GM23248 (cell line): ENCODE measurements around the gene POR. TPM values are rescaled to one million over a fixed set of nuclear protein-coding genes. Genes with fewer than 3 reads are reported as not detected.

Experiments used
- DNase-seq: peaks from one replicate; pipeline ENCODE4 v3.0.0-alpha.2; 2015
- H2AFZ ChIP-seq: fragments of 200-600 bp; sonication (generic); 2 replicates; pipeline ENCODE4 v1.6.1; 2016; ENCODE audit warnings: antibody characterized with exemption
- H3F3A ChIP-seq: fragments of 200-600 bp; sonication (generic); 2 replicates; pipeline ENCODE4 v1.6.1; 2016; ENCODE audit warnings: mild to moderate bottlenecking, antibody characterized with exemption, mixed run types; ENCODE audit not compliant: insufficient read depth
- H3K27ac ChIP-seq: fragments of 200-600 bp; sonication (generic); 2 replicates; pipeline ENCODE4 v1.5.1; 2016; ENCODE audit warnings: mild to moderate bottlenecking
- H3K27me3 ChIP-seq: fragments of 200-600 bp; sonication (generic); replicated peaks from 2 replicates; pipeline ENCODE4 v1.6.1; 2016; ENCODE audit warnings: mild to moderate bottlenecking; ENCODE audit not compliant: insufficient read depth
- H3K36me3 ChIP-seq: fragments of 200-600 bp; sonication (generic); 2 replicates; pipeline ENCODE4 v1.6.1; 2016; ENCODE audit warnings: low read depth, mild to moderate bottlenecking
- H3K4me1 ChIP-seq: fragments of 200-600 bp; sonication (generic); 2 replicates; pipeline ENCODE4 v1.6.1; 2016; ENCODE audit warnings: mild to moderate bottlenecking; ENCODE audit not compliant: insufficient read depth
- H3K4me2 ChIP-seq: fragments of 200-600 bp; sonication (generic); one replicate; pipeline ENCODE4 v1.6.1; 2016; ENCODE audit warnings: mild to moderate bottlenecking; ENCODE audit not compliant: unreplicated experiment
- H3K4me3 ChIP-seq: fragments of 200-600 bp; sonication (generic); 2 replicates; pipeline ENCODE4 v1.5.1; 2016; ENCODE audit warnings: mild to moderate bottlenecking
- H3K79me2 ChIP-seq: fragments of 200-600 bp; sonication (generic); 2 replicates; pipeline ENCODE4 v1.6.1; 2016; ENCODE audit warnings: mild to moderate bottlenecking; ENCODE audit not compliant: insufficient read depth
- H3K9ac ChIP-seq: fragments of 200-600 bp; sonication (generic); 2 replicates; pipeline ENCODE4 v1.6.1; 2016; ENCODE audit warnings: mild to moderate bottlenecking
- H3K9me2 ChIP-seq: fragments of 200-600 bp; sonication (generic); 2 replicates; pipeline ENCODE4 v1.6.1; 2016; ENCODE audit warnings: mixed run types, mild to moderate bottlenecking, moderate library complexity; ENCODE audit not compliant: insufficient read depth
- H3K9me3 ChIP-seq: fragments of 200-600 bp; sonication (generic); one replicate; pipeline ENCODE4 v1.6.1; 2017; ENCODE audit warnings: low read depth
- H4K20me1 ChIP-seq: fragments of 200-600 bp; sonication (generic); 2 replicates; pipeline ENCODE4 v1.6.0; 2016; ENCODE audit not compliant: insufficient read depth
- EZH2 ChIP-seq: fragments of 200-600 bp; sonication (generic); IDR thresholded peaks from 2 replicates; pipeline ENCODE4 v1.6.1; 2018; ENCODE audit warnings: antibody characterized with exemption, mild to moderate bottlenecking; ENCODE audit not compliant: insufficient read depth, poor library complexity, severe bottlenecking
- EZH2phosphoT487 ChIP-seq: fragments of 200-600 bp; sonication (generic); IDR thresholded peaks from 2 replicates; pipeline ENCODE4 v1.6.1; 2018; ENCODE audit warnings: antibody characterized with exemption, moderate library complexity, mild to moderate bottlenecking, low read depth; ENCODE audit not compliant: insufficient read depth
- WGBS, 2 experiments: methylation state at CpG; one replicate each; pipeline ENCODE4 v1.1.6; 2015 to 2017; ENCODE audit warnings: low lambda C conversion rate in 2 of 2, low coverage in 1 of 2; ENCODE audit errors: missing lambda C conversion rate in 2 of 2; 5-methylcytosine and 5-hydroxymethylcytosine counted together
- in situ Hi-C: fragments of 300-500 bp; cut with MboI; formaldehyde crosslinking; loops from 2 replicates; pipeline ENCODE4 v1.15.0; 2020
- polyA plus RNA-seq: library from polyadenylated mRNA; unstranded; fragments of >200 nt; fragmentation: Nextera tagmentation; extraction: Ambion mirVana; gene quantifications from 2 replicates; pipeline ENCODE4 v1.2.1, GENCODE V29; 2016
- total RNA-seq: library from RNA; depleted of rRNA; stranded (reverse); fragments of >200 nt; shearing (Covaris generic); gene quantifications from 2 replicates; pipeline ENCODE4 v1.2.3, GENCODE V29; 2014

POR gene
- total and polyA plus RNA-seq, 2 experiments from 2014 or later = 42.7 to 58.6 TPM

DNA sequence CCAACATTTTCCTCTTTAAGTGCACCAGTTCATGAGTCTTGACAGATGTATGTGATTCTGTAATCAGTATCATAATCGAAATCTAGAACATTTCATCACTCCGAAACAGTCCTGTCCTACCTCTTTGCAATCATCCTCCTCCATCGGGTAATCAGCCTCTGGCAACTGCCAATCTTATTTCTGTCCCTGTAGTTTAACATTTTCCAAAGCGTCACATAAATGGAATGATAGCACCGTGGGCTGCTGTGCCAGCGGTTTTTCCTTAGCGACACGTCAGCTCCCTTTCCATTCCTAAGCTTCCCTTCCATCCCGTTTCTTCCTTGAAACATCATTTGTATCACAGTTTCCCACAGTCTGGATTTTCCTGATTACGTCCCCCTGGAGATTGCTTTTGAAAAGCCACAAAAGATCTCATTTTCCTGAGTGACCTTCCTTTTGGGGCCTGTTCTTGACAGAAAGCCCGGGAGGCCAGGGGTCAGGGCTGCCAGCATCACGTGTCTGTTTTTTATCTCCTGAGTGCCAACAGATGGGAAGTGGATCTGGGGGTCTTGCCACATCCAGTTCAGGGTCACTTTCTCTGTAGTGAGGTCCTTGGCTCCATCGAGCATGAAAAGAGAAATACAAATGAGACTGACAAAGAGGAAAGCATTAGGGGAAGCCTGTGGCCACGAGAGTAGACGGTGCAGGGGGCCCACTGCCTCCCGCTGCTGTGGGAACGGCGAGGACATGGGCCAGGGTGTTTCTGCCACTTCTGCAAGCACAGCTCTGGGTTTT, 47.8 kb downstream of the POR start:
- Histone ChIP-seq H3K9ac (peak overlapping the region; percentile 73), H3K27me3 (no peaks in the 10 kb centered on the region), H3K9me2 (no peaks in the 10 kb centered on the region), H4K20me1 (no peaks in the 10 kb centered on the region), H2AFZ (peak overlapping the region; percentile 43; the same call in 1 of the 2 replicates), H3K4me3 (0 out of 2 replicates have a peak overlapping the region, but pooled peaks have one; percentile 7), H3K79me2 (0 out of 2 replicates have a peak, but pooled peaks cover 4% of the 10 kb centered on the region), H3K4me1 (peaks cover 24% of the 10 kb centered on the region), H3K9me3 (no peaks in the 10 kb centered on the region), H3K36me3 (no peaks in the 10 kb centered on the region), H3K4me2 (peak overlapping the region; percentile 70), H3F3A (peaks cover 18% of the 10 kb centered on the region; the same call in 1 of the 2 replicates), H3K27ac (peak overlapping the region; percentile 94)
- no peak for TF ChIP-seq EZH2
- WGBS, 2 experiments = 17 to 21% methylated on average over 18 of the region's 18 CpGs
- in situ Hi-C loops = no loop called here
- DNase-seq = peak; percentile 94

DNA sequence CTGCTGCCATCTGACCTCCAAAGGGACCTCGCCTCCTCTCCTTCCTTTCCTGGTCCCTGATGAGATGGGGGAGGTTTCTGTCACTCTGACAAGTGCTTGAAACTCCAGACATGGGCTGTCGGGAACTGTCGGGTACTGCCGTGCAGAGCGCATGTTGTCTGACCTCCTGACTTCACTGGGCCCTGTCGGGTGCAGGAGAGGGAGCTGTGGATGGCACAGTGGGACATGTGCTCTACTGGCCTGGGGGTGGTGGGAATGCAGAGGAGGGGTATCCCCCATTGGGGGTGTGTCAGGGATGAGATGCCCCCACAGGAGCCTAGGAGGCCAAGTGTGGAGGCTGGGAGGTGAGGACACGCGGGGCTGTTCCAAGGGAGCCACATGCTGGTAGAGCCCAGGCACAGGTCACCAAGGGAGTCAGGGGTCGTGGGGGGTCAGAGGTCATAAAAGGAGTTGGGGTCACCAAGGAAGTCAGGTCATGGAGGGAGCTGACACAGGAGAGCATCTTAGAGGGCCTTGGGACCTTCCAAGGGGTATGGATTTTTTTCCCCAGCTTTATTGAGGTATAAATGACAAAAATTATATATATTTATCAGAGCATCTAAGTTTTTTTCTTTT, 48.5 kb downstream of the POR start:
- H3K4me3 ChIP-seq = no peak overlapping the region
- no peak for DNase-seq
- H4K20me1 ChIP-seq = no peaks in the 10 kb centered on the region
- no peaks in the 10 kb centered on the region for H3K36me3 ChIP-seq
- H3K79me2 ChIP-seq = 0 out of 2 replicates have a peak, but pooled peaks cover 4% of the 10 kb centered on the region
- H3K4me1 ChIP-seq = peaks cover 24% of the 10 kb centered on the region
- H3K9me3 ChIP-seq = no peaks in the 10 kb centered on the region
- in situ Hi-C loops = no loop called here
- peak overlapping the region; percentile 94 for H3K27ac ChIP-seq
- no peaks in the 10 kb centered on the region for H3K27me3 ChIP-seq
- TF ChIP-seq EZH2 (no peak), EZH2phosphoT487 (no peak)
- WGBS, 2 experiments = 52 to 67% methylated on average over 7 to 9 of the region's 9 CpGs
- no peaks in the 10 kb centered on the region for H3K9me2 ChIP-seq
- peak overlapping the region; percentile 73 for H3K9ac ChIP-seq
- H3K4me2 ChIP-seq = peak overlapping the region; percentile 70
- H2AFZ ChIP-seq = 0 out of 2 replicates have a peak overlapping the region, but pooled peaks have one; percentile 43
- H3F3A ChIP-seq = peaks cover 18% of the 10 kb centered on the region; the same call in 1 of the 2 replicates

DNA sequence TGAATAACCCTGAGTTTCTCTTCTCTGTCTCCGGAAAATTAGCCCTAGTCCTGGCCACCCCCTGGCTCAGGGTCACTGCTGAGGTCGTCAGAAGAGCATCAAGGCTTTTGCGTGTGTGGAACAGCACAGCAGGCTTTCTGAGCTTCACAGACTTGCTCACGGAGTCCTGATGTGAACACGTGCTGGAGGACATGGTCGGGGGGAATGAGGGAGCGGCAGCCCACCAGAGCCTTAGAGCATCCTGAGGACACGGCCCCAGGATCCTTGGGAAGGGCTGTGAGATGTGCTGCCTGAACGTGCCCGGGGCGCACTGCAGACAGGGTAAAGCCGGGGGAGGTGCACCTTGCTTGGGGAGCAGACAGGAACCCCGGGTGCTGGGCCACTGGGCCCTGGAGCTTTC, 50.7 kb downstream of the POR start:
- H3K9ac ChIP-seq = no peak overlapping the region

DNA sequence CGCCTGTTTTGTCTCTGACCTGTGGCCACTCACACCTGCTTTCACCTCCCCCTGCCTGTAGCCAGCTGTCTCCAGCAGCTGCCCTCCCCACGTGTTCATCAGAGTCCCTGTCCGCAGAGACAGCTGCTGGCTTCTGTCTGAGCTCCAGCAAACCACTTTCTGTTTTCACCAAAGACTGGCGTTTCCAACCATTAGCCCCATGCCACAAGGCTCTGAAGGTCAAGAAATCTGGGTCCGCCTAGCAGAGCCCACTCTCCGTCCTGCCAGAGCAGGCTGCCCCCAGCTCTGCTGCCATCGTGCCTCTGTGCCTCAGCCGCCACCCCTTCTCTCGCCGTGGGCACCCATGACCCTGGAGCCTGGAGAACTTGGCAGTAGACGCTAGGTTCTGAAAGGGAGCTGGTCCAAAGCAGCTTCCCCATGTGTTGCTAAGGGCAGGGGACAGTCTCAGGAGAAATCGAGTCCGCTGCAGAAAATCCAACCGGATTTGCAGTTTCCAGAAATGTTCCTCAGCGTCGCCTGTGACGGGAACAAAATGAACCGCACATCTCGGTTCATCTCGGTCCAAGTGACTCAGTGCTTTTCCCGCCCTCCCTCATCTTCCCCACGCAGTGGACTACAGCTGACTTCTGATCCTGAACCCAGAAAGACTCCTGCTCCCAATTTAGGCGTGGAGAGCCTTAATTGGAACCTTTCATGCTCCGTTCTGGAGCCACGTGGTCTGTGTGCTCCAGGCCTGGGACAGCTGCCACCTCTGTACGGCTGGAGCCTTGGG, 51.4 kb downstream of the POR start:
- Histone ChIP-seq H3K4me3 (peak overlapping the region; percentile 24; the same call in 1 of the 2 replicates), H4K20me1 (no peaks in the 10 kb centered on the region), H3K79me2 (0 out of 2 replicates have a peak, but pooled peaks cover 4% of the 10 kb centered on the region), H3K36me3 (no peaks in the 10 kb centered on the region), H3K4me2 (peak overlapping the region; percentile 51), H3K27ac (peak overlapping the region; percentile 45), H3K9me3 (no peaks in the 10 kb centered on the region), H3K9ac (peak overlapping the region; percentile 59), H3K27me3 (no peaks in the 10 kb centered on the region), H2AFZ (peak overlapping the region; percentile 36), H3K4me1 (peaks cover 24% of the 10 kb centered on the region), H3F3A (peaks cover 18% of the 10 kb centered on the region; the same call in 1 of the 2 replicates), H3K9me2 (no peaks in the 10 kb centered on the region)
- in situ Hi-C loops = no loop called here
- WGBS, 2 experiments = 11 to 15% methylated on average over 26 of the region's 26 CpGs
- no peak for TF ChIP-seq EZH2phosphoT487
- TF ChIP-seq EZH2 = no peak
- peak; percentile 80 for DNase-seq

More for the DNA sequence above, 50.7 kb downstream of the POR start:
- Histone ChIP-seq H3K4me1 (peaks cover 24% of the 10 kb centered on the region), H3K9me3 (no peaks in the 10 kb centered on the region), H3K27me3 (no peaks in the 10 kb centered on the region), H3K79me2 (0 out of 2 replicates have a peak, but pooled peaks cover 4% of the 10 kb centered on the region), H3K27ac (no peak overlapping the region), H3K4me2 (no peak overlapping the region), H2AFZ (no peak overlapping the region), H4K20me1 (no peaks in the 10 kb centered on the region), H3K9me2 (no peaks in the 10 kb centered on the region), H3K4me3 (no peak overlapping the region), H3K36me3 (no peaks in the 10 kb centered on the region), H3F3A (peaks cover 18% of the 10 kb centered on the region; the same call in 1 of the 2 replicates)
- TF ChIP-seq EZH2 (no peak), EZH2phosphoT487 (no peak)
- no peak for DNase-seq
- in situ Hi-C loops = no loop called here
- 89% methylated on average over 13 of the region's 13 CpGs for WGBS, 2 experiments
